Natural killer cell (primary cell): ENCODE measurements around the gene RGSL1. TPM values are rescaled to one million over a fixed set of nuclear protein-coding genes. Genes with fewer than 3 reads are reported as not detected.

Experiments
- ATAC-seq, 3 donors: fragments of 150-1000 bp in 2 of 3; fragments of 200-7000 bp in 1 of 3; cut with Tn5 transposase; 1 replicate in 1 of 3; 2 replicates in 2 of 3; pipeline ENCODE4 v1.10.0; 2021; ENCODE audit warnings: mild to moderate bottlenecking in 2 of 3, moderate library complexity in 2 of 3
- DNase-seq, 2 donors: peaks; one replicate each; pipeline versions ENCODE4 v3.0.0 to v3.0.0-alpha.2; 2013 to 2021; ENCODE audit warnings: mixed read lengths in 1 of 2
- H3K27ac ChIP-seq: one replicate; pipeline ENCODE4 v1.5.1; 2013; ENCODE audit warnings: mild to moderate bottlenecking, low read length
- H3K27me3 ChIP-seq: one replicate; pipeline ENCODE4 v1.6.1; 2013; ENCODE audit warnings: low read length; ENCODE audit not compliant: control insufficient read depth, insufficient read depth
- H3K36me3 ChIP-seq: one replicate; pipeline ENCODE4 v1.6.1; 2013; ENCODE audit warnings: low read length; ENCODE audit not compliant: control insufficient read depth, insufficient read depth
- H3K4me1 ChIP-seq: one replicate; pipeline ENCODE4 v1.6.1; 2013; ENCODE audit warnings: low read length; ENCODE audit not compliant: control insufficient read depth, insufficient read depth
- H3K4me3 ChIP-seq: one replicate; pipeline ENCODE4 v1.5.1; 2013; ENCODE audit warnings: low read length
- H3K9me3 ChIP-seq: one replicate; pipeline ENCODE4 v1.6.1; 2013; ENCODE audit warnings: low read length; ENCODE audit not compliant: control insufficient read depth, insufficient read depth
- H3K27ac Mint-ChIP-seq, 2 donors: one replicate each; pipeline ENCODE4 v1.8.0; 2022; ENCODE audit warnings: mild to moderate bottlenecking in 2 of 2, mixed read lengths in 2 of 2, moderate library complexity in 1 of 2
- H3K27me3 Mint-ChIP-seq, 2 donors: one replicate each; pipeline ENCODE4 v1.8.0; 2022; ENCODE audit warnings: low read depth in 2 of 2, mixed read lengths in 2 of 2
- H3K36me3 Mint-ChIP-seq: one replicate; pipeline ENCODE4 v1.8.0; 2022; ENCODE audit warnings: mixed read lengths
- H3K4me1 Mint-ChIP-seq, 2 donors: one replicate each; pipeline ENCODE4 v1.8.0; 2022; ENCODE audit warnings: mixed read lengths in 2 of 2
- H3K4me3 Mint-ChIP-seq: one replicate; pipeline ENCODE4 v1.8.0; 2022; ENCODE audit warnings: mild to moderate bottlenecking, moderate library complexity, mixed read lengths
- H3K9me3 Mint-ChIP-seq, 2 donors: one replicate each; pipeline ENCODE4 v1.8.0; 2022; ENCODE audit warnings: mixed read lengths in 2 of 2
- CTCF ChIP-seq: fragments of 200-600 bp; IDR thresholded peaks from one replicate; pipeline ENCODE4 v1.8.0; 2022; ENCODE audit warnings: antibody characterized with exemption
- WGBS: methylation state at CpG from one replicate; pipeline ENCODE4 v1.1.7; 2013; ENCODE audit warnings: missing lambda C conversion rate; ENCODE audit not compliant: insufficient coverage; 5-methylcytosine and 5-hydroxymethylcytosine counted together
- intact Hi-C: fragments of 100-400 bp; cut with micrococcal nuclease; formaldehyde crosslinking; loops from one replicate; pipeline ENCODE4 v1.14.2; 2022
- total RNA-seq, 4 donors: library from RNA; stranded (reverse); fragments of 120-200 nt in 1 of 4; gene quantifications; one replicate each; pipeline versions ENCODE4 v1.2.3 to v1.2.4, GENCODE V29; 2013 to 2022

RGSL1 gene
- total RNA-seq, 3 donors from 2014 or later (not counting 1 experiment from before 2014, with no cell fraction given) = not detected

- H3K4me1 ChIP-seq = peaks cover 15% of the 10 kb centered on the region
- no peak overlapping the region for H3K4me3 ChIP-seq
- intact Hi-C loops = no loop called here
- peak in 1 of 3 donors; percentile 19 for ATAC-seq
- Mint-ChIP-seq H3K27ac (no peak overlapping the region), H3K4me3 (no peak overlapping the region), H3K9me3 (peaks cover 0 to 5% of the 10 kb centered on the region in 2 donors), H3K36me3 (peaks cover under 1% of the 10 kb centered on the region), H3K27me3 (peaks cover 3 to 9% of the 10 kb centered on the region in 2 donors), H3K4me1 (no peaks in the 10 kb centered on the region)
- WGBS = 95% methylated on average over 2 of the region's 2 CpGs
- no peak for DNase-seq
- no peak for TF ChIP-seq CTCF
- H3K27me3 ChIP-seq = no peaks in the 10 kb centered on the region
- no peaks in the 10 kb centered on the region for H3K36me3 ChIP-seq
- no peaks in the 10 kb centered on the region for H3K9me3 ChIP-seq
- H3K27ac ChIP-seq = no peak overlapping the region
Measured at GRCh38 chr1:182484067-182484466, 34.1 kb downstream of the RGSL1 start.

- 19% methylated on average over 5 of the region's 5 CpGs for WGBS
- Mint-ChIP-seq H3K9me3 (no peaks in the 10 kb centered on the region), H3K27ac (no peak overlapping the region), H3K36me3 (no peaks in the 10 kb centered on the region), H3K4me3 (no peak overlapping the region), H3K27me3 (peaks cover 0 to 8% of the 10 kb centered on the region in 2 donors), H3K4me1 (no peaks in the 10 kb centered on the region)
- Histone ChIP-seq H3K4me1 (peaks cover 15% of the 10 kb centered on the region), H3K27me3 (no peaks in the 10 kb centered on the region), H3K9me3 (no peaks in the 10 kb centered on the region), H3K36me3 (no peaks in the 10 kb centered on the region), H3K27ac (no peak overlapping the region), H3K4me3 (no peak overlapping the region)
- ATAC-seq = peak in 2 of 3 donors; percentile 44 to 81
- intact Hi-C loops = no loop called here
- peak in 1 of 2 donors; percentile 10 for DNase-seq
- no peak for TF ChIP-seq CTCF
Measured at GRCh38 chr1:182484531-182485257, 34.7 kb downstream of the RGSL1 start.

GRCh38 chr1:182485861-182486260 lies 35.9 kb downstream of the RGSL1 start:
- Mint-ChIP-seq H3K4me3 (no peak overlapping the region), H3K27me3 (peaks cover 0 to 6% of the 10 kb centered on the region in 2 donors), H3K9me3 (no peaks in the 10 kb centered on the region), H3K4me1 (no peaks in the 10 kb centered on the region), H3K36me3 (no peaks in the 10 kb centered on the region), H3K27ac (no peak overlapping the region)
- no peaks in the 10 kb centered on the region for H3K27me3 ChIP-seq
- 83% methylated on average over 1 of the region's 3 CpGs for WGBS
- intact Hi-C loops = no loop called here
- peaks cover 15% of the 10 kb centered on the region for H3K4me1 ChIP-seq
- H3K4me3 ChIP-seq = no peak overlapping the region
- H3K36me3 ChIP-seq = no peaks in the 10 kb centered on the region
- DNase-seq = no peak
- TF ChIP-seq CTCF = no peak
- H3K9me3 ChIP-seq = no peaks in the 10 kb centered on the region
- no peak overlapping the region for H3K27ac ChIP-seq
- no peak for ATAC-seq

GRCh38 chr1:182488803-182489202 lies 38.9 kb downstream of the RGSL1 start:
- no peak overlapping the region for H3K4me3 ChIP-seq
- peaks cover 14% of the 10 kb centered on the region for H3K4me1 ChIP-seq
- H3K36me3 Mint-ChIP-seq = no peaks in the 10 kb centered on the region
- ATAC-seq (no peak), DNase-seq (no peak)
- H3K27ac Mint-ChIP-seq = no peak overlapping the region
- intact Hi-C loops = no loop called here
- H3K9me3 Mint-ChIP-seq = no peaks in the 10 kb centered on the region
- no peak for TF ChIP-seq CTCF
- 96% methylated on average over 1 of the region's 1 CpG for WGBS
- H3K36me3 ChIP-seq = no peaks in the 10 kb centered on the region
- H3K9me3 ChIP-seq = no peaks in the 10 kb centered on the region
- H3K27ac ChIP-seq = no peak overlapping the region
- H3K27me3 ChIP-seq = no peaks in the 10 kb centered on the region
- no peaks in the 10 kb centered on the region for H3K4me1 Mint-ChIP-seq
- H3K4me3 Mint-ChIP-seq = no peak overlapping the region
- H3K27me3 Mint-ChIP-seq = peaks cover 0 to 6% of the 10 kb centered on the region in 2 donors
